ENCODE results near the gene NRXN3.

The NRXN3 gene

DNA sequence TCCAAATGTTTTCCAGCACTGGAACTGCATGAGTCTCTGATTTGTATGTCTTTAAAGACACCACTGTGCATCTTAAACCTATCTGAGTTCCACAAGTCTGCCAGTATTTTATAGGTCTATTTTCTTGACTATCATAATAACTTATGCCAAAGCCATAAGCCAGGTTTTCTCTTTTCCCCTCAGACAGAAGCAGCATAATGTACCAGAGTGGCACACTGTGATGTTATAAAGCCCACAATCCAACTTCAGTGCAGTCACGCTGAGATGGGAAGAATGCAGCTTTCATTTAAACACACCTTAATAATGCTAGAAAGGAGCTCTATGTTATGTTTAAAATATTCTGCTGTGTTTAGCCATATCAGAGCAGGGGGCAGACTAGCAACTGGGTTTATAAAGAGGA, 1117.8 kb downstream of the NRXN3 start:
- TF ChIP-seq, protein P1, sequence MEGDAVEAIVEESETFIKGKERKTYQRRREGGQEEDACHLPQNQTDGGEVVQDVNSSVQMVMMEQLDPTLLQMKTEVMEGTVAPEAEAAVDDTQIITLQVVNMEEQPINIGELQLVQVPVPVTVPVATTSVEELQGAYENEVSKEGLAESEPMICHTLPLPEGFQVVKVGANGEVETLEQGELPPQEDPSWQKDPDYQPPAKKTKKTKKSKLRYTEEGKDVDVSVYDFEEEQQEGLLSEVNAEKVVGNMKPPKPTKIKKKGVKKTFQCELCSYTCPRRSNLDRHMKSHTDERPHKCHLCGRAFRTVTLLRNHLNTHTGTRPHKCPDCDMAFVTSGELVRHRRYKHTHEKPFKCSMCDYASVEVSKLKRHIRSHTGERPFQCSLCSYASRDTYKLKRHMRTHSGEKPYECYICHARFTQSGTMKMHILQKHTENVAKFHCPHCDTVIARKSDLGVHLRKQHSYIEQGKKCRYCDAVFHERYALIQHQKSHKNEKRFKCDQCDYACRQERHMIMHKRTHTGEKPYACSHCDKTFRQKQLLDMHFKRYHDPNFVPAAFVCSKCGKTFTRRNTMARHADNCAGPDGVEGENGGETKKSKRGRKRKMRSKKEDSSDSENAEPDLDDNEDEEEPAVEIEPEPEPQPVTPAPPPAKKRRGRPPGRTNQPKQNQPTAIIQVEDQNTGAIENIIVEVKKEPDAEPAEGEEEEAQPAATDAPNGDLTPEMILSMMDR (conservative IDR thresholded peaks at IDR 0.05; ENCODE audit: low read length) = no peak
- no peak for DNase-seq (ENCODE audit: low read depth)
- no peak overlapping the region for H3K4me3 ChIP-seq (ENCODE audit: low read length)

DNA sequence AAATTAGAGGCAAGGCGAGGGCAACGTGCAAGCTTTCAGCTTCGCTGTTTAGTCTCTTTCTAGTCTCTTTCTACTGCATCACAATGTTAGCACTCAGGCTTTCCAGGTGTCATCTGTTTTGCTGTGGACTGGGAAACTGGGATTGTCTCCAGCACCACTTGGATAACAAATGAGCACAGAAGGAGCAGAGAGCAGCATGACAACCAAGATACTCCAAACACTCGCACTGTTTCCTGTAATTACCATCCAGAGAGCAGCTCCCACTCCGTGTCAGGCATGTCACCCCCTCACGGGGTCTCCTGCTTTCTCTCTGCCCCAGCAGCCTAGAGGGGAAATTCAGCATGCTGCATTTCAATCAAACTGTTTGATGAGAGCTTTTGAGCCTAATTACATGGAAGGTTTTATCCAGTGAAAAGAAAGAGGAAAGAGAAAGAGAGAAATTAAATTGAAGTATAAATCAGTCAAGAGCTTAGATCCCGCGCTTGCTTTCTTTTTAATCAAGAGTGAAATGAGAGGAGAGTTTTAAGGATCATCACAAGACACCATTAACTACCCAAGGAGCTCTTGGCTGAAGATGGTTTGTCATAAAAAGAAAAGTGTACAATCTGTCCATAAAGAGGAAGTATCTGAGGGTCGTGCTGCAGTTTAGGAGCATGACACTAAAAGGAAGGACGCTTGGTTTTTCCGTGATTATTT, 1123.5 kb downstream of the NRXN3 start:
- TF ChIP-seq, protein P1 (conservative IDR thresholded peaks at IDR 0.05; ENCODE audit: low read length) = no peak
- no peak for DNase-seq (ENCODE audit: low read depth)
- no peak overlapping the region for H3K4me3 ChIP-seq (ENCODE audit: low read length)

DNA sequence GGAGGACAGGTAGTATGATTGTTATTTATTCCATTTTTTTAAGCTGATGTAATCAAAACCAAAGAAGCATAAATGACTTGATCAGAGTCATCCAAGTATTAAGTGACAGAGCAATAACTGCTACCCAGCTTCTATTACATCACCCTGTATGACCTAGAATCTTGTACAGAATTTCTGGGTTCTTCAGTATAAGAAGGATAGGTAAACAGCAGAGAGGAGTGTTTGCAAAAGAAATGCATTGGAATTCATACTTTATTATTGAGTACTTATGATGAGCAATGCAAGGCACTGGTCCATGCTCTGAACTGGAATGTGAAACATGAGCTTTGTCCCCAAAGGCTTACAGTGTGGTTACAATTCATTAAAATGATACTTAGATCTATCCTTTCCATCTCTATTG, 1124.3 kb downstream of the NRXN3 start:
- no peak overlapping the region for H3K4me3 ChIP-seq (ENCODE audit: low read length)
- no peak for DNase-seq (ENCODE audit: low read depth)
- TF ChIP-seq, protein P1 (conservative IDR thresholded peaks at IDR 0.05; ENCODE audit: low read length) = no peak

DNA sequence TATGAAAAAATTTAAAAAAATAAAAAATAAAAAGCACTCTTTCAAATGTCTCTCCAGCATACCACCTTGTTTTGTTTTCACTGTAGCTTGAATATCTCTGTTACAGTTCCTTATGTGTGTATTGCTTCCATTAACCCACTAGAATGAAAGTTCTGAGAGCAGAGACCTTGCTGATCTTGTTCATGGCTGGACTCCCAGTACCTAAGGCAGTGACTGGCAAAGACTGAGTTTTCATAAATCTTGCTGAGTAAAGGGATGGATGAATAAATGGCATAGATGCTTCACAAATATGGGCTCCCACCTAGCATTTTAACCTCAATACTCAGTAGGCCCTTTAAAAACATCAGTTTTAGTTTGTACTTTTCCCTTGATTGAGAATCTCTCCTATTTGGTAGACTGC, 1125.2 kb downstream of the NRXN3 start:
- TF ChIP-seq, protein P1 (conservative IDR thresholded peaks at IDR 0.05; ENCODE audit: low read length) = no peak
- no peak for DNase-seq (ENCODE audit: low read depth)
- no peak overlapping the region for H3K4me3 ChIP-seq (ENCODE audit: low read length)

DNA sequence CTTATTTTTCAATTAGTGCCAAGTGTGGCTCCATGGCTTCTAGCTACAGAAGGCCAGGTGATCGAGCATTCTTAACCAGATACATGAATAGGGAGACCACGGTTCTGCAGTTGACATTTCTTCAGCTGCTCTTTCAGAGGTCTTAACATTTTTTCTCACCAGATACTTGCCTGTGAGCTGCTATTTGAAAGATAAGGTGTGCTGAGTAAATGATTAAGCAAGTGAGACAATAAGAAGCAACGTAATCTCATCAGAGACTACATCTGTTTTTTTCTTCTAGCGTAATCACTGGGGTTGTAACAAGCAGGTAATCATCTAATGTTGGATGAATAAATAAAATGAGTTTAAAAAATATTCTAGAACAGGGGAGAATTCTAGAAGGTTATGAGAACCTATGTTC, 1128.2 kb downstream of the NRXN3 start:
- TF ChIP-seq, protein P1 (conservative IDR thresholded peaks at IDR 0.05; ENCODE audit: low read length) = no peak
- no peak for DNase-seq (ENCODE audit: low read depth)
- H3K4me3 ChIP-seq (ENCODE audit: low read length) = no peak overlapping the region

- no peak overlapping the region for H3K4me3 ChIP-seq (ENCODE audit: low read length)
- DNase-seq (ENCODE audit: low read depth) = no peak
- TF ChIP-seq, protein P1 (conservative IDR thresholded peaks at IDR 0.05; ENCODE audit: low read length) = no peak
These were observed 1129.0 kb downstream of the NRXN3 start for GRCh38 chr14:79299162-79299561.

GRCh38 chr14:79304279-79304678, 1134.1 kb downstream of the NRXN3 start:
- TF ChIP-seq, protein P1 (conservative IDR thresholded peaks at IDR 0.05; ENCODE audit: low read length) = no peak
- H3K4me3 ChIP-seq (ENCODE audit: low read length) = no peak overlapping the region
- no peak for DNase-seq (ENCODE audit: low read depth)
